Ascending aorta (tissue), 2 donors: ENCODE data around the gene CDK7. TPM values are rescaled to one million over a fixed set of nuclear protein-coding genes. Genes with fewer than 3 reads are reported as not detected.

Experiments used
- DNase-seq, 2 donors: peaks; one replicate each; pipeline ENCODE4 v3.0.0-alpha.2; 2019; ENCODE audit warnings: low spot score in 2 of 2
- H3K27ac ChIP-seq, 2 donors: fragments of 200-600 bp; sonication (generic); one replicate each; pipeline ENCODE4 v1.5.1; 2016 to 2017; ENCODE audit warnings: mild to moderate bottlenecking in 1 of 2
- H3K27me3 ChIP-seq: fragments of 200-600 bp; sonication (generic); one replicate; pipeline ENCODE4 v1.5.1; 2017
- H3K36me3 ChIP-seq, 2 donors: fragments of 200-600 bp; sonication (generic); one replicate each; pipeline ENCODE4 v1.5.1; 2016
- H3K4me1 ChIP-seq, 2 donors: fragments of 200-600 bp; sonication (generic); one replicate each; pipeline ENCODE4 v1.5.1; 2016 to 2017; ENCODE audit warnings: mild to moderate bottlenecking in 1 of 2
- H3K4me3 ChIP-seq, 2 donors: fragments of 200-600 bp; sonication (generic); one replicate each; pipeline ENCODE4 v1.5.1; 2016 to 2017; ENCODE audit warnings: mild to moderate bottlenecking in 1 of 2
- H3K9me3 ChIP-seq, 2 donors: fragments of 200-600 bp; sonication (generic); one replicate each; pipeline ENCODE4 v1.5.1; 2016
- intact Hi-C: fragments of 100-400 bp; cut with DNase I; formaldehyde crosslinking; loops from one replicate; pipeline ENCODE4 v1.15.1; 2023
- total RNA-seq: library from RNA; depleted of rRNA; stranded (reverse); fragments of >200 nt; gene quantifications from one replicate; pipeline ENCODE4 v1.1.0, GENCODE V29; 2016
- TF ChIP-seq, protein P1 (sequence below), 3 experiments: fragments of 200-600 bp in 2 of 3; fragments of 450-650 bp in 1 of 3; sonication (generic) in 2 of 3; IDR thresholded peaks; one replicate each; pipeline ENCODE4 v1.5.1; 2016 to 2019; ENCODE audit warnings: antibody characterized with exemption in 3 of 3, mild to moderate bottlenecking in 1 of 3, moderate library complexity in 1 of 3

CDK7 gene
- total RNA-seq, 1 donor from 2014 or later = 94.3 TPM

DNA sequence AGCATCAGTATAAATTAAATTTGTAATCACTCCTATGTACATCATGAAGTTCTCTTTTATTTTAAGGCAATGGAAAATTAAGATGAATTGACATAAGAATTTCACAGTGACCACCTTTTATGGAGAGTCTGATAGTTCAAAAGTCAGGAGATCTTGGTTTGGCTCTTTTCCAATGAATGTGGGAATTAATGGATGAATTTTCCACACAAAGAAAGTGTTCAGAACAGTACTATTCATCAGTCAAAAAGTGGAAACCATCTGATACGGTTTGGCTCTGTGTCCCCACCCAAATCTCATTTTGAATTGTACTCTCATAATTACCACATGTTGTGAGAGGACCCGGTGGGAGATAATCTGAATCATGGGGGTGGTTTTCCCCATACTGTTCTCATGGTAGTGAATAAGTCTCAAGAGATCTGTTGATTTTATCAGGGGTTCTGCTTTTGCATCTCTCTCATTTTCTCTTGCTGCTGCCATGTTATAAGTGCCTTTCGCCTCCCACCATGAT, 73.4 kb downstream of the CDK7 start:
- Histone ChIP-seq H3K36me3 (peaks cover 0 to 28% of the 10 kb centered on the region in 2 donors), H3K27me3 (no peaks in the 10 kb centered on the region), H3K9me3 (no peaks in the 10 kb centered on the region), H3K4me1 (peaks cover 0 to 4% of the 10 kb centered on the region in 2 donors), H3K4me3 (no peak overlapping the region), H3K27ac (no peak overlapping the region)
- intact Hi-C loops = no loop called here
- no peak for DNase-seq
- TF ChIP-seq, protein P1, sequence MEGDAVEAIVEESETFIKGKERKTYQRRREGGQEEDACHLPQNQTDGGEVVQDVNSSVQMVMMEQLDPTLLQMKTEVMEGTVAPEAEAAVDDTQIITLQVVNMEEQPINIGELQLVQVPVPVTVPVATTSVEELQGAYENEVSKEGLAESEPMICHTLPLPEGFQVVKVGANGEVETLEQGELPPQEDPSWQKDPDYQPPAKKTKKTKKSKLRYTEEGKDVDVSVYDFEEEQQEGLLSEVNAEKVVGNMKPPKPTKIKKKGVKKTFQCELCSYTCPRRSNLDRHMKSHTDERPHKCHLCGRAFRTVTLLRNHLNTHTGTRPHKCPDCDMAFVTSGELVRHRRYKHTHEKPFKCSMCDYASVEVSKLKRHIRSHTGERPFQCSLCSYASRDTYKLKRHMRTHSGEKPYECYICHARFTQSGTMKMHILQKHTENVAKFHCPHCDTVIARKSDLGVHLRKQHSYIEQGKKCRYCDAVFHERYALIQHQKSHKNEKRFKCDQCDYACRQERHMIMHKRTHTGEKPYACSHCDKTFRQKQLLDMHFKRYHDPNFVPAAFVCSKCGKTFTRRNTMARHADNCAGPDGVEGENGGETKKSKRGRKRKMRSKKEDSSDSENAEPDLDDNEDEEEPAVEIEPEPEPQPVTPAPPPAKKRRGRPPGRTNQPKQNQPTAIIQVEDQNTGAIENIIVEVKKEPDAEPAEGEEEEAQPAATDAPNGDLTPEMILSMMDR (IDR thresholded peaks at IDR 0.05) = no peak

DNA sequence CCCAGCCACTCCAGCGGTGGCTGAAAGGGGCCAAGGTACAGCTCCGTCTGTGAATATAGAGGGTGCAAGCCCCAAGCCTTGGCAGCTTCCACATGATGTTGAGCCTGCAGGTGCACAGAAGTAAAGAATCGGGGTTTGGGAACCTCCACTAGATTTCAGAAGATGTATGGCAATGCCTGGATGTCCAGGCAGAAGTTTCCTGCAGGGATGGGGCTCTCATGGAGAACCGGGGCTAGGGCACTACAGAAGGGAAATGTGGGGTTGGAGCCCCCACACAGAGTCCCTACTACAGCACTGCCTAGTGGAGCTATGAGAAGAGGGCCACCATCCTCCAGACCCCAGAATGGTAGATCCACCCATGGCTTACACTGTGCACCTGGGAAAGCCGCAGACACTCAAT, 74.7 kb downstream of the CDK7 start:
- no peaks in the 10 kb centered on the region for H3K27me3 ChIP-seq
- no peaks in the 10 kb centered on the region for H3K4me1 ChIP-seq
- peaks cover 0 to 37% of the 10 kb centered on the region in 2 donors for H3K36me3 ChIP-seq
- no peak overlapping the region for H3K27ac ChIP-seq
- TF ChIP-seq, protein P1 (IDR thresholded peaks at IDR 0.05) = no peak
- no peak for DNase-seq
- no peak overlapping the region for H3K4me3 ChIP-seq
- H3K9me3 ChIP-seq = no peaks in the 10 kb centered on the region
- intact Hi-C loops = no loop called here

DNA sequence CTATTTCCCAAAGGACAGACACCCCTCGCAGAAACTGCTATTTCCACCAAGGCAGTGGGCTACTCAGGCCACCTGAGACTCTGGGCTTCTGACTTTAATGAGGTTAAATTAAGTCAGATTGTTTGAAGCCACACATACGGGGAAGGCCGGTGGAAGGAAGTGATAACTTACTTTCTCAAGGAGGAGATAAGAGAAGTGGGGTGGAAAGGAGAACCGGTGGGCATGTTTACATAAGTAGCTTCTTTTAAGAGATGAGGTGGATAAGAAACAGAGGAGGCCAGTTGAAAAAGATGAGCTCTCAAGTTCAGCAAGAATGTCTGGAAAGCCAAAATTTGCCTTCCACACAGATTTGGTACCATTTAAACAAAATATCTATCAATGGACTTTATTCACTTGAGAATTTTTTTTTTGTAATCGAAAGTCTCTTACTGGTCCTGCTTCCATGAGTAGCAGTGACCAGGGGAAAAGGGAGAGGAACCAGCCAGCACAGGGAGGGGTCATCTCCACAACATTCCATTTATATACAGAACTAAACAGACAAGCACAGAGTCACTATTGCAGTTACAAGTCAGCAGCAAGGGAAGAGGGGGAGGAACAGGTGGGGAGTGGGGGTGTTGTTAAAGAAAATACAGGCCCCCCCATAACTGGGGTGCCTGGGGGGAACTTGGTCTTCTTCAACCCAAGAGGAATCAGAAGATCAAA, 77.9 kb downstream of the CDK7 start:
- Histone ChIP-seq H3K27ac (no peak overlapping the region), H3K9me3 (no peaks in the 10 kb centered on the region), H3K4me3 (no peak overlapping the region), H3K27me3 (no peaks in the 10 kb centered on the region), H3K4me1 (no peaks in the 10 kb centered on the region), H3K36me3 (peaks cover 0 to 29% of the 10 kb centered on the region in 2 donors)
- intact Hi-C loops = no loop called here
- DNase-seq = no peak
- TF ChIP-seq, protein P1 (IDR thresholded peaks at IDR 0.05) = no peak

DNA sequence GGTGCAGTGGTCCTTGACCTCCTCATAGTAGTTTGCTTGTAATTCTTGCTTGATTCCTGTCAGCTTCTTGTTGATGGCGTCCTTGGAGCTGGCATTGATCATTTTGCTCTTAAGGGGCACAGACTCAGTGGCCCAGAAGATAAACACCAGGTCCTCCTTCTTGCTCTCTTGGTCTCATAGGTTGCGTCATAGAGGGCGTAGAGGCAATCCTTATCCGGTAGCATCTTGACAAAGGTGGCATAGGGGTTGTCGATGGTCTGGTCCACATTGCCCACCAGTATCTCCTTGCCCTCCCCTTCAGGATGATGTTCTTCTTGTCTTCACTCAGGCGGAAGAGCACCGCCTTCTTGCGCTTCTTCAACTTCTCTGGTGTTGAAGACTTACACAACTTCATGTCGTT, 78.7 kb downstream of the CDK7 start:
- intact Hi-C loops = no loop called here

DNA sequence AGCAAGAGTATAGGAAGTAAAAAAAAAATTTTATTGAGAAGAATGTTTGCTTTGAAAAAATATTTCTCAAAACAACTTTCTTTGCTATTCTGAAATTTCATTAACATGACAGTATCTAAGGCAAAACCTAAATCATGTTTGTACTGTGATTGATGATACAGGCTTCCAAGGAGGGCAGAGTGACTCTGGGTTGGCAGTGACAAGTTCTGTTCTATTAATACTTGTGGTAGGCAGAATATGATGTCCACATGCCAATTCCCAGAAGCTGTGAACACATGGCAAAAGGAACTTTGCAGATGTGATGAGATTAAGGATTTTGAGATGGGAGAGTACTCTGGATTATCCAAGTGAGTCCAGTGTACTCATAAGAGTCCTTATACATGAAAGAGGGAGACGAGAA, 81.3 kb downstream of the CDK7 start:
- TF ChIP-seq, protein P1 (IDR thresholded peaks at IDR 0.05) = no peak
- peaks cover 0 to 29% of the 10 kb centered on the region in 2 donors for H3K36me3 ChIP-seq
- no peaks in the 10 kb centered on the region for H3K4me1 ChIP-seq
- no peaks in the 10 kb centered on the region for H3K9me3 ChIP-seq
- H3K4me3 ChIP-seq = no peak overlapping the region
- intact Hi-C loops = no loop called here
- no peak for DNase-seq
- no peaks in the 10 kb centered on the region for H3K27me3 ChIP-seq
- no peak overlapping the region for H3K27ac ChIP-seq

More for the DNA sequence above, 78.7 kb downstream of the CDK7 start:
- no peak for DNase-seq
- H3K4me1 ChIP-seq = no peaks in the 10 kb centered on the region
- TF ChIP-seq, protein P1 (IDR thresholded peaks at IDR 0.05) = no peak
- H3K36me3 ChIP-seq = peaks cover 0 to 29% of the 10 kb centered on the region in 2 donors
- no peak overlapping the region for H3K27ac ChIP-seq
- H3K4me3 ChIP-seq = no peak overlapping the region
- no peaks in the 10 kb centered on the region for H3K27me3 ChIP-seq
- no peaks in the 10 kb centered on the region for H3K9me3 ChIP-seq
